GM11168 (cell line): ENCODE results near the gene GALNT9.
"Not testable (repeated sequence)": the region's sequence is repeated elsewhere in the genome, so short reads cannot be mapped to it uniquely, and the experiment has no call there.

Experiments used
- in situ Hi-C: fragments of 300-500 bp; cut with MboI; formaldehyde crosslinking; loops from one replicate; pipeline ENCODE4 v1.12.0; 2022; ENCODE audit warnings: low sequenced_read_pairs; ENCODE audit not compliant: unreplicated experiment

Gene GALNT9

GRCh38 chr12:132156573-132157325 lies 172.6 kb downstream of the GALNT9 start:
- in situ Hi-C loops = no loop called here

- in situ Hi-C loops = no loop called here
These were observed 173.4 kb downstream of the GALNT9 start for GRCh38 chr12:132155771-132156572.

GRCh38 chr12:132154941-132155770 lies 174.2 kb downstream of the GALNT9 start:
- in situ Hi-C loops = no loop called here

GRCh38 chr12:132154341-132154761 lies 175.0 kb downstream of the GALNT9 start:
- in situ Hi-C loops = no loop called here

- in situ Hi-C loops = no loop called here
These were observed 175.7 kb downstream of the GALNT9 start for GRCh38 chr12:132153501-132154340.

- in situ Hi-C loops = no loop called here
These were observed 176.4 kb downstream of the GALNT9 start for GRCh38 chr12:132152953-132153352.

- in situ Hi-C loops = no loop called here
These were observed 177.0 kb downstream of the GALNT9 start for GRCh38 chr12:132152411-132152821.

- in situ Hi-C loops = no loop called here
These were observed 177.5 kb downstream of the GALNT9 start for GRCh38 chr12:132151766-132152410.

- in situ Hi-C loops = no loop called here
These were observed 178.1 kb downstream of the GALNT9 start for GRCh38 chr12:132151145-132151765.

GRCh38 chr12:132150780-132151144 lies 178.6 kb downstream of the GALNT9 start:
- in situ Hi-C loops = no loop called here

- in situ Hi-C loops = not testable (repeated sequence)
These were observed 179.9 kb downstream of the GALNT9 start for GRCh38 chr12:132149526-132149925.

- in situ Hi-C loops = no loop called here
These were observed 180.9 kb downstream of the GALNT9 start for GRCh38 chr12:132148368-132149045.

- in situ Hi-C loops = no loop called here
These were observed 181.7 kb downstream of the GALNT9 start for GRCh38 chr12:132147423-132148367.

GRCh38 chr12:132146772-132147422 lies 182.5 kb downstream of the GALNT9 start:
- in situ Hi-C loops = no loop called here
